Kidney (tissue), 14 donors: ENCODE data around the gene AP1S1. TPM values are rescaled to one million over a fixed set of nuclear protein-coding genes. Genes with fewer than 3 reads are reported as not detected.

Experiments used
- DNase-seq, 5 donors: peaks; one replicate each; pipeline ENCODE4 v3.0.0-alpha.2; 2013 to 2020
- FAIRE-seq: peaks from 2 replicates; lab custom pipeline; 2012; peaks lifted over from hg19 to GRCh38; lab: Jason Lieb, UNC
- H3K27ac ChIP-seq, 2 donors: one replicate each; pipeline ENCODE4 v1.7.0; 2013; ENCODE audit warnings: low read depth in 2 of 2, low read length in 2 of 2, inconsistent platforms in 1 of 2
- H3K27me3 ChIP-seq: one replicate; pipeline ENCODE4 v1.7.1; 2013; ENCODE audit warnings: low read length, inconsistent platforms; ENCODE audit not compliant: control insufficient read depth, insufficient read depth
- H3K36me3 ChIP-seq, 3 donors: one replicate each; pipeline versions ENCODE4 v1.7.0 to v1.7.1; 2013; ENCODE audit warnings: low read length in 3 of 3, control low read depth in 1 of 3, inconsistent platforms in 1 of 3; ENCODE audit not compliant: insufficient read depth in 3 of 3, control insufficient read depth in 2 of 3
- H3K4me1 ChIP-seq, 3 donors: one replicate each; pipeline versions ENCODE4 v1.7.0 to v1.7.1; 2013; ENCODE audit warnings: low read length in 3 of 3, inconsistent platforms in 1 of 3, low read depth in 1 of 3; ENCODE audit not compliant: control insufficient read depth in 2 of 3, insufficient read depth in 2 of 3
- H3K4me3 ChIP-seq, 3 donors: one replicate each; pipeline versions ENCODE4 v1.7.0 to v1.8.1; 2013; ENCODE audit warnings: low read length in 3 of 3, control low read depth in 1 of 3, inconsistent platforms in 1 of 3
- H3K9ac ChIP-seq, 3 donors: one replicate each; pipeline versions ENCODE4 v1.7.0 to v1.7.1; 2013; ENCODE audit warnings: low read length in 3 of 3, control low read depth in 1 of 3, inconsistent platforms in 1 of 3
- H3K9me3 ChIP-seq, 3 donors: one replicate each; pipeline versions ENCODE4 v1.7.0 to v1.7.1; 2013; ENCODE audit warnings: low read length in 3 of 3, control low read depth in 1 of 3, inconsistent platforms in 1 of 3; ENCODE audit not compliant: control insufficient read depth in 2 of 3, insufficient read depth in 1 of 3
- intact Hi-C: fragments of 100-400 bp; cut with DNase I; formaldehyde crosslinking; loops from one replicate; pipeline ENCODE4 v1.11.1; 2022
- polyA plus RNA-seq: library from polyadenylated mRNA; stranded (reverse); fragments of 350-450 nt; fragmentation: Illumina TruSeq; extraction: RNeasy Lipid Tissue Mini Kit (QIAGEN cat#74804); gene quantifications from one replicate; pipeline ENCODE4 v1.2.3, GENCODE V29; 2014; ENCODE audit warnings: low read depth, low replicate concordance; ENCODE audit not compliant: insufficient read depth
- total RNA-seq: library from RNA; stranded (reverse); fragmentation: NEBNext Ultra II Directional; extraction: Animal tissue kit (Norgen Biotek cat#: 25700); gene quantifications from one replicate; pipeline ENCODE4 v1.2.1, GENCODE V29; 2021
- TF ChIP-seq, protein P1 (sequence below): IDR thresholded peaks from 3 replicates; pipeline ENCODE4 v1.5.1; 2012; ENCODE audit warnings: mild to moderate bottlenecking, moderate library complexity, borderline replicate concordance; ENCODE audit not compliant: insufficient read depth; ENCODE audit errors: extremely low read depth
- donor health status: control.
- donor health status: control.
- donor health status: control.
- donor health status: control.
- donor health status: control.
- donor health status: DM: yes; HTN: yes; CAD: no.
- donor health status: Normal renal cell carcinoma (clear cell type).

Gene AP1S1
- total and polyA plus RNA-seq, 2 donors from 2014 or later, result 50.4 to 133 TPM

- no peak overlapping the region for H3K9ac ChIP-seq
- no peak overlapping the region for H3K27ac ChIP-seq
- no peaks in the 10 kb centered on the region for H3K36me3 ChIP-seq
- H3K4me1 ChIP-seq, result peaks cover 0 to 5% (median 0%) of the 10 kb centered on the region in 3 donors
- intact Hi-C loops, result no loop called here
- no peak overlapping the region for H3K4me3 ChIP-seq
- DNase-seq (peak; percentile 63 to 93 (median 80)), FAIRE-seq (no peak)
- no peaks in the 10 kb centered on the region for H3K9me3 ChIP-seq
- H3K27me3 ChIP-seq, result no peaks in the 10 kb centered on the region
- TF ChIP-seq, protein P1, sequence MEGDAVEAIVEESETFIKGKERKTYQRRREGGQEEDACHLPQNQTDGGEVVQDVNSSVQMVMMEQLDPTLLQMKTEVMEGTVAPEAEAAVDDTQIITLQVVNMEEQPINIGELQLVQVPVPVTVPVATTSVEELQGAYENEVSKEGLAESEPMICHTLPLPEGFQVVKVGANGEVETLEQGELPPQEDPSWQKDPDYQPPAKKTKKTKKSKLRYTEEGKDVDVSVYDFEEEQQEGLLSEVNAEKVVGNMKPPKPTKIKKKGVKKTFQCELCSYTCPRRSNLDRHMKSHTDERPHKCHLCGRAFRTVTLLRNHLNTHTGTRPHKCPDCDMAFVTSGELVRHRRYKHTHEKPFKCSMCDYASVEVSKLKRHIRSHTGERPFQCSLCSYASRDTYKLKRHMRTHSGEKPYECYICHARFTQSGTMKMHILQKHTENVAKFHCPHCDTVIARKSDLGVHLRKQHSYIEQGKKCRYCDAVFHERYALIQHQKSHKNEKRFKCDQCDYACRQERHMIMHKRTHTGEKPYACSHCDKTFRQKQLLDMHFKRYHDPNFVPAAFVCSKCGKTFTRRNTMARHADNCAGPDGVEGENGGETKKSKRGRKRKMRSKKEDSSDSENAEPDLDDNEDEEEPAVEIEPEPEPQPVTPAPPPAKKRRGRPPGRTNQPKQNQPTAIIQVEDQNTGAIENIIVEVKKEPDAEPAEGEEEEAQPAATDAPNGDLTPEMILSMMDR, result peak; percentile 56
Measured at GRCh38 chr7:101138213-101138870, 15.9 kb upstream of the AP1S1 start.

DNA sequence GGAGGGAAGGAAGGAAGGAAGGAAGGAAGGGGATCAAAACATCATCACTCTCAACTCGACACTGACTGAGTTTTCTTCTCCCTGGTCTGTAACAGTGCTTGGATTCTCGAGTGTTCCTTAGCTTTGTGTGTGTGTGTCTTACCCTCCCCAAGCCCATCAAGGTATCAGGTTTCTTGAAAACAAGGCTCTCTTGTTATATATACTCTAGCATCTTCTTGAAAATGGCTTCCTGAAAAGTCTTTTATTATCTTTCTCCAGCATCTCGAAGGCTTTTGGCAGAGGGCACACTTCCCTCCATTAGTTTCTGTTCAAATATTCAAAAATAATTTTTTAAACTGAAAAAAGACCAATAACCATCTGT lies 14.0 kb upstream of the AP1S1 start:
- TF ChIP-seq, protein P1, result no peak
- no peaks in the 10 kb centered on the region for H3K9me3 ChIP-seq
- no peak overlapping the region for H3K4me3 ChIP-seq
- no peak overlapping the region for H3K27ac ChIP-seq
- H3K36me3 ChIP-seq, result no peaks in the 10 kb centered on the region
- DNase-seq (peak in 1 of 5 donors; percentile 32), FAIRE-seq (no peak)
- H3K9ac ChIP-seq, result no peak overlapping the region
- intact Hi-C loops, result loop anchor here (10.0 kb wide), 1 partner anchor 144 kb away; no protein-coding TSS in a partner anchor
- no peaks in the 10 kb centered on the region for H3K27me3 ChIP-seq
- H3K4me1 ChIP-seq, result peaks cover 0 to 5% (median 0%) of the 10 kb centered on the region in 3 donors

DNA sequence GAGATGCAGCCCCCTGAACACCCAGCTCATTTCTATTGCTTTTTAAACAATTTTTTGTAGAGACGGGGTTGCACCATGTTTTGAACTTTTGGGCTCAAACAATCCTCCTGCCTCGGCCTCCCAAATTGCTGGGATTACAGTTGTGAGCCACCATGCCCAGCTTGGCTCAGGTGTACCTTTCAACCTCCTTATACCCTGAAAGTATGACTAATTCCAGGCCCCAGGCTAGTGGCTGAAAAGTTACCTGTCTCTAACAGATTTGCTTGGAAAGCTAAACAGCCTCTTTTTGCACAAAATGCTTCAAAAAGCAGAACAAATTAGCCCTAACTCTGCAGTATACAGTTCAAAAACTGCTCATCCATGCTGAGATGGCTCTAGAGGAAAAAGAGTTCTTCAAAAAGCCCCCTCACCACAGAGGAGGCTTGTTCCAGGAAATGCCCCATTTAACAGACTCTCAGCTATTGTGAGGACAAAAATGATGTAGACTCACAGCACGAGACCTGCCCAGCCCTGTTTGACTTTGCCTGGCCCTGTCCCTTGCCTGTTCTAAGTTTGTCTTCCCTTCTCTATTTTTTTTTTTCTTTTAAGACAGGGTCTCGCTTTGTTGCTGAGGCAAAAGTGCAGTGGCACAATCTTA lies 13.4 kb upstream of the AP1S1 start:
- Histone ChIP-seq H3K9ac (no peak overlapping the region), H3K4me1 (peaks cover 0 to 5% (median 0%) of the 10 kb centered on the region in 3 donors), H3K36me3 (no peaks in the 10 kb centered on the region), H3K9me3 (no peaks in the 10 kb centered on the region), H3K27ac (no peak overlapping the region), H3K4me3 (no peak overlapping the region), H3K27me3 (no peaks in the 10 kb centered on the region)
- TF ChIP-seq, protein P1, result no peak
- intact Hi-C loops, result loop anchor here (10.0 kb wide), 1 partner anchor 144 kb away; no protein-coding TSS in a partner anchor
- DNase-seq, result no peak
- FAIRE-seq, result no peak
